Measurements from ENCODE around the gene PEX11B. TPM values are rescaled to one million over a fixed set of nuclear protein-coding genes. Genes with fewer than 3 reads are reported as not detected.
"Not testable (repeated sequence)": the region's sequence is repeated elsewhere in the genome, so short reads cannot be mapped to it uniquely, and the experiment has no call there.

PEX11B gene
- total RNA-seq, 4 donors from 2014 or later: 30.6 to 42.1 (median 37.3) TPM

- no peaks in the 10 kb centered on the region for H3K4me1 ChIP-seq
- 87 to 94% methylated on average over 8 of the region's 8 CpGs for WGBS, 2 donors
- no peak overlapping the region for H3K27ac ChIP-seq
- no peak overlapping the region for H3K4me3 ChIP-seq (replicated peaks in 1 of 3)
- TF ChIP-seq, protein P1, sequence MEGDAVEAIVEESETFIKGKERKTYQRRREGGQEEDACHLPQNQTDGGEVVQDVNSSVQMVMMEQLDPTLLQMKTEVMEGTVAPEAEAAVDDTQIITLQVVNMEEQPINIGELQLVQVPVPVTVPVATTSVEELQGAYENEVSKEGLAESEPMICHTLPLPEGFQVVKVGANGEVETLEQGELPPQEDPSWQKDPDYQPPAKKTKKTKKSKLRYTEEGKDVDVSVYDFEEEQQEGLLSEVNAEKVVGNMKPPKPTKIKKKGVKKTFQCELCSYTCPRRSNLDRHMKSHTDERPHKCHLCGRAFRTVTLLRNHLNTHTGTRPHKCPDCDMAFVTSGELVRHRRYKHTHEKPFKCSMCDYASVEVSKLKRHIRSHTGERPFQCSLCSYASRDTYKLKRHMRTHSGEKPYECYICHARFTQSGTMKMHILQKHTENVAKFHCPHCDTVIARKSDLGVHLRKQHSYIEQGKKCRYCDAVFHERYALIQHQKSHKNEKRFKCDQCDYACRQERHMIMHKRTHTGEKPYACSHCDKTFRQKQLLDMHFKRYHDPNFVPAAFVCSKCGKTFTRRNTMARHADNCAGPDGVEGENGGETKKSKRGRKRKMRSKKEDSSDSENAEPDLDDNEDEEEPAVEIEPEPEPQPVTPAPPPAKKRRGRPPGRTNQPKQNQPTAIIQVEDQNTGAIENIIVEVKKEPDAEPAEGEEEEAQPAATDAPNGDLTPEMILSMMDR (IDR thresholded peaks at IDR 0.05): no peak
- no peak for TF ChIP-seq POLR2A (IDR thresholded peaks at IDR 0.05)
- H3K27me3 ChIP-seq: no peaks in the 10 kb centered on the region
- DNase-seq: no peak
- peaks cover 2 to 9% of the 10 kb centered on the region in 2 donors for H3K36me3 ChIP-seq
- intact Hi-C loops (cut with DNase I): no loop called here
- no peaks in the 10 kb centered on the region for H3K9me3 ChIP-seq
These were observed 17.7 kb upstream of the PEX11B start for GRCh38 chr1:145936247-145936646.

GRCh38 chr1:145935708-145936107, 17.2 kb upstream of the PEX11B start:
- DNase-seq: no peak
- Histone ChIP-seq H3K27ac (no peak overlapping the region), H3K36me3 (peaks cover 2 to 9% of the 10 kb centered on the region in 2 donors), H3K4me3 (replicated peaks in 1 of 3) (no peak overlapping the region), H3K27me3 (no peaks in the 10 kb centered on the region), H3K9me3 (no peaks in the 10 kb centered on the region), H3K4me1 (no peaks in the 10 kb centered on the region)
- TF ChIP-seq, protein P1 (IDR thresholded peaks at IDR 0.05): no peak
- TF ChIP-seq POLR2A (IDR thresholded peaks at IDR 0.05): no peak
- intact Hi-C loops (cut with DNase I): no loop called here

- H3K9me3 ChIP-seq; H3K27ac ChIP-seq; H3K4me1 ChIP-seq; H3K4me3 ChIP-seq (replicated peaks in 1 of 3); intact Hi-C loops (cut with DNase I); H3K36me3 ChIP-seq; DNase-seq; H3K27me3 ChIP-seq: not testable (repeated sequence)
- 76 to 79% methylated on average over 9 of the region's 9 CpGs for WGBS, 2 donors
These were observed 14.0 kb upstream of the PEX11B start for GRCh38 chr1:145932522-145933009.

- intact Hi-C loops (cut with DNase I): no loop called here
These were observed 9.6 kb upstream of the PEX11B start for GRCh38 chr1:145927916-145928643.

GRCh38 chr1:145927063-145927886, 8.8 kb upstream of the PEX11B start, which contains the start of gene RBM8A:
RBM8A (minus strand) TSS chr1:145927484; CDS start chr1:145927426, 58 bp downstream.
- Histone ChIP-seq H3K27me3 (no peaks in the 10 kb centered on the region), H3K4me3 (replicated peaks in 1 of 3) (peak within 1 kb of the TSS; percentile 32 to 82 (median 40)), H3K36me3 (peaks cover 0 to 8% of the 10 kb centered on the region in 2 donors), H3K9me3 (no peaks in the 10 kb centered on the region), H3K4me1 (peaks cover 5 to 16% of the 10 kb centered on the region in 2 donors), H3K27ac (peak within 1 kb of the TSS; percentile 93 to 96 (median 94))
- intact Hi-C loops (cut with DNase I): no loop called here
- WGBS, 2 donors: 0% methylated on average over 41 of the region's 41 CpGs
- peak; percentile 91 to 99 for TF ChIP-seq POLR2A (IDR thresholded peaks at IDR 0.05)
- TF ChIP-seq, protein P1 (IDR thresholded peaks at IDR 0.05): peak; percentile 17 to 74 (median 48)
- DNase-seq: peak; percentile 96

More at GRCh38 chr1:145927916-145928643, 9.6 kb upstream of the PEX11B start:
- TF ChIP-seq, protein P1 (IDR thresholded peaks at IDR 0.05): no peak
- no peak for TF ChIP-seq POLR2A (IDR thresholded peaks at IDR 0.05)
- 50% methylated on average over 20 of the region's 20 CpGs for WGBS, 2 donors
- peak; percentile 20 to 22 for DNase-seq
- H3K27me3 ChIP-seq: no peaks in the 10 kb centered on the region
- H3K4me1 ChIP-seq: peaks cover 5 to 16% of the 10 kb centered on the region in 2 donors
- no peaks in the 10 kb centered on the region for H3K9me3 ChIP-seq
- peak overlapping the region; percentile 32 to 82 (median 40) for H3K4me3 ChIP-seq (replicated peaks in 1 of 3)
- H3K36me3 ChIP-seq: peaks cover 0 to 8% of the 10 kb centered on the region in 2 donors
- H3K27ac ChIP-seq: peak overlapping the region; percentile 93 to 96 (median 94)
